Tibial nerve (tissue), 4 donors: ENCODE measurements around the gene GDI1.

Experiments
- EP300 ChIP-seq, 2 donors: sonication (generic); formaldehyde crosslinking; IDR thresholded peaks; one replicate each; pipeline ENCODE4 v1.6.1; 2017; ENCODE audit warnings: antibody characterized with exemption in 2 of 2, mild to moderate bottlenecking in 1 of 2
- POLR2A ChIP-seq, 2 donors: fragments of 450-650 bp; IDR thresholded peaks; one replicate each; pipeline ENCODE4 v1.6.1; 2017; ENCODE audit warnings: antibody characterized with exemption in 2 of 2, mild to moderate bottlenecking in 2 of 2, moderate library complexity in 2 of 2
- TF ChIP-seq, protein P1 (sequence below), 5 experiments: fragments of 200-600 bp in 3 of 5; fragments of 450-650 bp in 2 of 5; sonication (generic) in 3 of 5; IDR thresholded peaks; one replicate each; pipeline ENCODE4 v1.5.1; 2016 to 2019; ENCODE audit warnings: antibody characterized with exemption in 5 of 5, mild to moderate bottlenecking in 3 of 5, moderate library complexity in 2 of 5

GRCh38 chrX:154466036-154466435, 29.1 kb downstream of the GDI1 start:
- TF ChIP-seq POLR2A (IDR thresholded peaks at IDR 0.05): no peak
- TF ChIP-seq, protein P1, sequence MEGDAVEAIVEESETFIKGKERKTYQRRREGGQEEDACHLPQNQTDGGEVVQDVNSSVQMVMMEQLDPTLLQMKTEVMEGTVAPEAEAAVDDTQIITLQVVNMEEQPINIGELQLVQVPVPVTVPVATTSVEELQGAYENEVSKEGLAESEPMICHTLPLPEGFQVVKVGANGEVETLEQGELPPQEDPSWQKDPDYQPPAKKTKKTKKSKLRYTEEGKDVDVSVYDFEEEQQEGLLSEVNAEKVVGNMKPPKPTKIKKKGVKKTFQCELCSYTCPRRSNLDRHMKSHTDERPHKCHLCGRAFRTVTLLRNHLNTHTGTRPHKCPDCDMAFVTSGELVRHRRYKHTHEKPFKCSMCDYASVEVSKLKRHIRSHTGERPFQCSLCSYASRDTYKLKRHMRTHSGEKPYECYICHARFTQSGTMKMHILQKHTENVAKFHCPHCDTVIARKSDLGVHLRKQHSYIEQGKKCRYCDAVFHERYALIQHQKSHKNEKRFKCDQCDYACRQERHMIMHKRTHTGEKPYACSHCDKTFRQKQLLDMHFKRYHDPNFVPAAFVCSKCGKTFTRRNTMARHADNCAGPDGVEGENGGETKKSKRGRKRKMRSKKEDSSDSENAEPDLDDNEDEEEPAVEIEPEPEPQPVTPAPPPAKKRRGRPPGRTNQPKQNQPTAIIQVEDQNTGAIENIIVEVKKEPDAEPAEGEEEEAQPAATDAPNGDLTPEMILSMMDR (IDR thresholded peaks at IDR 0.05): no peak
- no peak for TF ChIP-seq EP300 (IDR thresholded peaks at IDR 0.05)
